GM18505 (cell line): ENCODE results near the gene SH2D2A.

Source experiments
- ATAC-seq: cut with Tn5 transposase; IDR thresholded peaks from one replicate; pipeline ENCODE4 v1.9.1; 2021; ENCODE audit not compliant: unreplicated experiment
- POLR2A ChIP-seq: IDR thresholded peaks from 4 replicates; pipeline ENCODE4 v1.6.1; 2011; ENCODE audit warnings: borderline replicate concordance; ENCODE audit not compliant: insufficient read depth, insufficient read length; ENCODE audit errors: extremely low read depth

SH2D2A gene

DNA sequence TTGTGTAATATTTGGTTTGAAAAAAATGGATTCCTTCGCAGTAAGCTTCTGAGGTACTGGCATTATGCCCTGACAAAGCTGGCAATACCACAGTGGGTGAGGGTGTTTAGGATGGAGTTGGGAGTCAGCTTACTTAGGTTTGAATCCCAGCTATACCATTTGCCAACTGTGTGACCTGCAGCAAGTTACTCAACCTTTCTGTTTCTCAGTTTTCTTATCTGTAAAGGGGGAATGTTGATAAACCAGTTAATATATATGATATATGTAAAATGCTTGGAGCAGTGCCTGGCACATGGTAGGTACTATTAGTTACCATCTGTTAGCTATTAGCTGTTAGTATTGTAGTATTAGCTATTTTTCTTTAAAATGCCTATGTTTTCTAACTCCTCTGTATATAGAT is 60.3 kb downstream of the SH2D2A start:
- ATAC-seq: no peak
- TF ChIP-seq POLR2A: no peak
